K562 (cell line): ENCODE measurements around the gene NXPE2. TPM values are rescaled to one million over a fixed set of nuclear protein-coding genes. Genes with fewer than 3 reads are reported as not detected.

ENCODE experiments used
- ATAC-seq: fragments of 200-7000 bp; cut with Tn5 transposase; 3 replicates; pipeline ENCODE4 v1.9.1; 2020; ENCODE audit warnings: moderate library complexity
- BruUV-seq: library from RNA; stranded (reverse); fragments of 400-500 nt; replicated peaks from 2 replicates; lab custom pipeline; 2021; lab: Mats Ljungman, UMichigan
- CTCF ChIA-PET: fragments of 300-600 bp; formaldehyde crosslinking; extraction: SDS; loops from one replicate; lab custom pipeline; 2021; ENCODE audit warnings: low intra/inter-chr PET ratio; lab: Yijun Ruan, JAX
- POLR2A ChIA-PET: fragments of 300-600, 350-650 bp; sonication (Branson Sonifier 250); formaldehyde crosslinking; extraction: SDS; loops from one replicate; lab custom pipeline; 2021; ENCODE audit warnings: antibody characterized with exemption, inconsistent platforms; lab: Yijun Ruan, JAX
- DNase-seq, 4 experiments: peaks; one replicate each; pipeline versions ENCODE4 v3.0.0 to v3.0.0-alpha.2; 2011 to 2018; ENCODE audit warnings: low spot score in 3 of 4, mixed read lengths in 3 of 4; ENCODE audit errors: extremely low read depth in 1 of 4
- FAIRE-seq: peaks from 2 replicates; lab custom pipeline; 2011; peaks lifted over from hg19 to GRCh38; lab: Jason Lieb, UNC
- H2AFZ ChIP-seq: 2 replicates; pipeline ENCODE4 v1.6.0; 2011; ENCODE audit warnings: low read depth, low read length, control low read depth, inconsistent platforms
- H3K27ac ChIP-seq: fragments of 200-600 bp; 3 replicates; pipeline ENCODE4 v1.8.0; 2011; ENCODE audit warnings: low read depth, mild to moderate bottlenecking, control low read depth, inconsistent platforms, low read length, moderate library complexity, mixed read lengths; ENCODE audit errors: extremely low read depth
- H3K27me3 ChIP-seq, 2 experiments: fragments of 300-600 bp in 1 of 2; 2 replicates in 1 of 2; 3 replicates in 1 of 2; pipeline versions ENCODE4 v1.6.0 to v1.8.0; 2011; ENCODE audit warnings: inconsistent platforms in 2 of 2, low read length in 2 of 2, mild to moderate bottlenecking in 1 of 2, mixed read lengths in 1 of 2, moderate library complexity in 1 of 2; ENCODE audit not compliant: control insufficient read depth in 2 of 2, insufficient read depth in 2 of 2
- H3K36me3 ChIP-seq: fragments of 300-600 bp; 3 replicates; pipeline ENCODE4 v1.8.0; 2011; ENCODE audit warnings: mild to moderate bottlenecking, low read length, inconsistent platforms; ENCODE audit not compliant: control insufficient read depth, insufficient read depth
- H3K4me1 ChIP-seq, 2 experiments: fragments of 200-600 bp in 1 of 2; replicated peaks in 1 of 2; 2 replicates in 1 of 2; 3 replicates in 1 of 2; pipeline versions ENCODE4 v1.5.1 to v1.8.0; 2011; ENCODE audit warnings: inconsistent platforms in 2 of 2, low read length in 2 of 2, mild to moderate bottlenecking in 1 of 2, mixed read lengths in 1 of 2, moderate library complexity in 1 of 2; ENCODE audit not compliant: control insufficient read depth in 2 of 2, insufficient read depth in 2 of 2
- H3K4me2 ChIP-seq: 2 replicates; pipeline ENCODE4 v1.6.1; 2011; ENCODE audit warnings: low read length, control low read depth, inconsistent platforms, mixed read lengths; ENCODE audit not compliant: insufficient read depth
- H3K4me3 ChIP-seq: fragments of 200-600 bp; sonication (generic), shearing (Covaris generic); 2 replicates; pipeline ENCODE4 v1.5.1; 2016; ENCODE audit warnings: control low read depth, inconsistent platforms
- H3K79me2 ChIP-seq: fragments of 200-600 bp; 3 replicates; pipeline ENCODE4 v1.8.0; 2011; ENCODE audit warnings: low read length, inconsistent platforms; ENCODE audit not compliant: control insufficient read depth, insufficient read depth
- H3K9ac ChIP-seq, 2 experiments: 2 replicates each; pipeline versions ENCODE4 v1.6.0 to v1.6.1; 2011; ENCODE audit warnings: low read depth in 2 of 2, low read length in 2 of 2, control low read depth in 1 of 2, inconsistent platforms in 1 of 2, mild to moderate bottlenecking in 1 of 2, mixed read lengths in 1 of 2; ENCODE audit not compliant: insufficient read depth in 1 of 2
- H3K9me1 ChIP-seq: one replicate; pipeline ENCODE4 v1.6.0; 2011; ENCODE audit warnings: inconsistent platforms, mild to moderate bottlenecking, low read length, moderate library complexity; ENCODE audit not compliant: control insufficient read depth, insufficient read depth
- H3K9me3 ChIP-seq: replicated peaks from 2 replicates; pipeline ENCODE4 v1.5.1; 2011; ENCODE audit warnings: low read depth, low read length, inconsistent platforms; ENCODE audit not compliant: control insufficient read depth, insufficient read depth
- H4K20me1 ChIP-seq: replicated peaks from 2 replicates; pipeline ENCODE4 v1.6.1; 2011; ENCODE audit warnings: low read length, inconsistent platforms, mixed read lengths; ENCODE audit not compliant: control insufficient read depth, insufficient read depth
- ASH1L ChIP-seq: fragments of 450-650 bp; IDR thresholded peaks from 2 replicates; pipeline ENCODE4 v1.6.1; 2018; ENCODE audit warnings: borderline replicate concordance, mild to moderate bottlenecking, low read depth; ENCODE audit not compliant: partially characterized antibody
- DMBX1 ChIP-seq: fragments of 250-450 bp; sonication (Bioruptor Pico); IDR thresholded peaks from 2 replicates; pipeline ENCODE4 v1.8.0; 2022; ENCODE audit warnings: inconsistent platforms, mild to moderate bottlenecking, moderate library complexity, borderline replicate concordance
- ETV1 ChIP-seq: fragments of 450-650 bp; conservative IDR thresholded peaks from 2 replicates; pipeline ENCODE4 v1.6.1; 2016; ENCODE audit warnings: missing genetic modification characterization, control low read depth, low read depth, missing compliant biosample characterization
- JUND ChIP-seq, 2 experiments: IDR thresholded peaks; 2 replicates in 1 of 2; 3 replicates in 1 of 2; pipeline ENCODE4 v1.6.1; 2011; ENCODE audit warnings: borderline replicate concordance in 2 of 2, low read depth in 2 of 2, low read length in 2 of 2, improper control_type of control experiment in 1 of 2, missing biosample characterization in 1 of 2, missing genetic modification characterization in 1 of 2, missing genetic modification reagents in 1 of 2
- MCM5 ChIP-seq: fragments of 450-650 bp; IDR thresholded peaks from 2 replicates; pipeline ENCODE4 v1.6.1; 2016; ENCODE audit warnings: low read depth
- MED1 ChIP-seq: sonication (generic); formaldehyde crosslinking; IDR thresholded peaks from 2 replicates; pipeline ENCODE4 v1.8.1; 2023; ENCODE audit warnings: missing genetic modification reagents, borderline replicate concordance
- RBM22 ChIP-seq: fragments of 200-400 bp; formaldehyde crosslinking; IDR thresholded peaks from 2 replicates; pipeline ENCODE4 v1.6.1; 2018; ENCODE audit warnings: low read length, low read depth; ENCODE audit not compliant: poor library complexity, severe bottlenecking
- STAT5B ChIP-seq: fragments of 250-450 bp; sonication (Bioruptor Pico); IDR thresholded peaks from 2 replicates; pipeline ENCODE4 v1.8.0; 2021; ENCODE audit warnings: mild to moderate bottlenecking, inconsistent platforms
- TBP ChIP-seq: optimal IDR thresholded peaks from 2 replicates; pipeline ENCODE3; 2011; ENCODE audit warnings: low read depth, low read length, improper control_type of control experiment
- YBX1 ChIP-seq: fragments of 450-650 bp; IDR thresholded peaks from 2 replicates; pipeline ENCODE4 v1.7.1; 2016; ENCODE audit warnings: mild to moderate bottlenecking
- ZBTB17 ChIP-seq: fragments of 450-650 bp; formaldehyde crosslinking; IDR thresholded peaks from 2 replicates; pipeline ENCODE4 v1.4.0; 2020; ENCODE audit warnings: mild to moderate bottlenecking
- ZC3H4 ChIP-seq: sonication (generic); formaldehyde crosslinking; IDR thresholded peaks from 2 replicates; pipeline ENCODE4 v1.9.0; 2021; ENCODE audit warnings: missing genetic modification reagents, borderline replicate concordance
- ZNF134 ChIP-seq: fragments of 250-450 bp; sonication (Bioruptor Pico); conservative IDR thresholded peaks from 2 replicates; pipeline ENCODE4 v1.4.0; 2020
- WGBS: fragments of 100-300 bp; shearing (Covaris generic); methylation state at CpG from one replicate; pipeline ENCODE4 v1.1.6; 2016; ENCODE audit warnings: low coverage, mixed read lengths; ENCODE audit not compliant: insufficient coverage; ENCODE audit errors: missing lambda C conversion rate; 5-methylcytosine and 5-hydroxymethylcytosine counted together
- in situ Hi-C: fragments of 300-500 bp; cut with MboI; formaldehyde crosslinking; loops from 4 replicates; pipeline ENCODE4 v1.15.0; 2018; ENCODE audit warnings: inconsistent platforms, mixed read lengths
- intact Hi-C: fragments of 100-400 bp; cut with micrococcal nuclease; formaldehyde crosslinking; loops from 2 replicates; pipeline ENCODE4 v1.14.2; 2022
- polyA plus RNA-seq, 8 experiments: library from polyadenylated mRNA; depleted of rRNA in 4 of 8; stranded (reverse) in 5 of 8; unstranded in 3 of 8; fragments of >200 nt; fragmentation: Nextera tagmentation in 2 of 8; fragmentation: Illumina TruSeq in 1 of 8; extraction: Ambion mirVana in 2 of 8; extraction: Trizol in 1 of 8; gene quantifications; 2 replicates each; pipeline versions ENCODE4 v1.2.1 to v1.2.3, GENCODE V29; 2011 to 2014; ENCODE audit warnings: inconsistent platforms in 1 of 8, missing spikeins in 1 of 8
- total RNA-seq, 7 experiments: library from RNA; depleted of rRNA in 6 of 7; stranded (reverse); fragments of >200 nt in 6 of 7; fragmentation: Illumina TruSeq in 2 of 7; extraction: Trizol in 2 of 7; gene quantifications; 2 replicates each; pipeline versions ENCODE4 v1.2.1 to v1.2.3, GENCODE V29; 2011 to 2021; ENCODE audit warnings: low replicate concordance in 1 of 7
- TF ChIP-seq, protein P1 (sequence below): IDR thresholded peaks from 3 replicates; pipeline ENCODE4 v1.6.1; 2011; ENCODE audit warnings: borderline replicate concordance, mild to moderate bottlenecking, moderate library complexity; ENCODE audit not compliant: insufficient read length; ENCODE audit errors: extremely low read depth
- TF ChIP-seq, protein P2 (sequence below): sonication (generic); formaldehyde crosslinking; IDR thresholded peaks from 2 replicates; pipeline ENCODE4 v1.8.0; 2022; ENCODE audit warnings: mild to moderate bottlenecking, low read depth, missing genetic modification reagents
- TF ChIP-seq, protein P3 (sequence below): fragments of 450-650 bp; IDR thresholded peaks from 2 replicates; pipeline ENCODE4 v1.6.1; 2017; ENCODE audit warnings: mild to moderate bottlenecking, moderate library complexity

Gene NXPE2
- total and polyA plus RNA-seq, 9 of the 15 experiments (the other 6 are each of a cell fraction or from before 2014, with no cell fraction given) = not detected

DNA sequence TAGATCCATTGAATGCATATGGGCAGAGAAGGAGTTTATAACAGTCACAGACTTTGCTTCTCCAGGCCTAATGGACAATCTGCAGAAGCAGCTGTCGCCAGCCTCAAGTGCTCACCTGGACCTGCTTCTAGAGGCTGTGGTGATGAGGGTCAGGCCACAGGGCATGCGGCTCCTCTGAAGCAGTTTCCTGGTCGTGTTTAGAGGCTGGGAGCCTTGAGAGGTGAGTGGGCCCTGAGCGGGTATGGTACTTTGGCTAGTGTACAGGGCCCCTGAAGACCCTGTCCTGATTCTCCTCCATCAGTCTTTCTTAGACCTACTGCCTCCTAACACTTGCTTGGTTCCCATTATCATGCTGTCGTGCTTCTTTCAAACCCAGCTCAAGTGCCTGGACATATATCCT is 41.2 kb downstream of the NXPE2 start (continued):
- TF ChIP-seq, protein P1, sequence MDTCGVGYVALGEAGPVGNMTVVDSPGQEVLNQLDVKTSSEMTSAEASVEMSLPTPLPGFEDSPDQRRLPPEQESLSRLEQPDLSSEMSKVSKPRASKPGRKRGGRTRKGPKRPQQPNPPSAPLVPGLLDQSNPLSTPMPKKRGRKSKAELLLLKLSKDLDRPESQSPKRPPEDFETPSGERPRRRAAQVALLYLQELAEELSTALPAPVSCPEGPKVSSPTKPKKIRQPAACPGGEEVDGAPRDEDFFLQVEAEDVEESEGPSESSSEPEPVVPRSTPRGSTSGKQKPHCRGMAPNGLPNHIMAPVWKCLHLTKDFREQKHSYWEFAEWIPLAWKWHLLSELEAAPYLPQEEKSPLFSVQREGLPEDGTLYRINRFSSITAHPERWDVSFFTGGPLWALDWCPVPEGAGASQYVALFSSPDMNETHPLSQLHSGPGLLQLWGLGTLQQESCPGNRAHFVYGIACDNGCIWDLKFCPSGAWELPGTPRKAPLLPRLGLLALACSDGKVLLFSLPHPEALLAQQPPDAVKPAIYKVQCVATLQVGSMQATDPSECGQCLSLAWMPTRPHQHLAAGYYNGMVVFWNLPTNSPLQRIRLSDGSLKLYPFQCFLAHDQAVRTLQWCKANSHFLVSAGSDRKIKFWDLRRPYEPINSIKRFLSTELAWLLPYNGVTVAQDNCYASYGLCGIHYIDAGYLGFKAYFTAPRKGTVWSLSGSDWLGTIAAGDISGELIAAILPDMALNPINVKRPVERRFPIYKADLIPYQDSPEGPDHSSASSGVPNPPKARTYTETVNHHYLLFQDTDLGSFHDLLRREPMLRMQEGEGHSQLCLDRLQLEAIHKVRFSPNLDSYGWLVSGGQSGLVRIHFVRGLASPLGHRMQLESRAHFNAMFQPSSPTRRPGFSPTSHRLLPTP = no peak
- TF ChIP-seq ZC3H4 (CRISPR knock-in tag) (no peak), ASH1L (no peak)

DNA sequence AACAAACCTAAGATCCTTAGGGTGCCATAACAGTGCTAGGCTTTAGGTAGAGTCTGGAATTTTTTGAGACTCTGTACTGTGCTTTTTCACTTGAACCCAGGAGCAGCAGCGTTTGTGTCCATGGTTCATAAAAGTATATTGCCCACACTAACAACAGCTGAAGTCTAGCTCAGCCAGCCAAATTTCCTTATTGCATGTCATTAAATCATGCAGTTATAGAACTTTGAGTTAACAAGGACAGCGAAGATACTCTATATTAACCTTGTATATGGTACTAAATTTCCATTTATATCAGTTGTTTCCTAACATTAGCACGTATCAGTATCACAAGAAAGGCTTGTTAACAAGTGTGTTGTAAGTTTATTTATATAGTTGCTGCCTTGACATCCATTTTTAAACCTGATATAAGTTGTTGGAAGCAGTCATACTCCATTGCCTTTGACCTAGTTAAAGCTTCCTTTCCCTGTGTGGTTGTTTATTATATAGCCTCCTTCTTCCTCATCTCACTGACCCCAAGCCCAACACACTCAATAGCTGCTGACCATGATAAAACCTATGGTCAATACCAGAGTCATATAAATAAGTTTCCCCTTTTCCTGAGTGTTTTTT is 46.7 kb downstream of the NXPE2 start:
- BruUV-seq = no TSS peak
- Histone ChIP-seq H3K9ac (no peak overlapping the region), H3K79me2 (no peaks in the 10 kb centered on the region), H3K27me3 (no peaks in the 10 kb centered on the region), H3K4me1 (no peaks in the 10 kb centered on the region), H3K9me3 (no peaks in the 10 kb centered on the region), H3K4me2 (no peak overlapping the region), H3K36me3 (no peaks in the 10 kb centered on the region), H2AFZ (no peak overlapping the region), H3K27ac (no peak overlapping the region), H4K20me1 (no peaks in the 10 kb centered on the region), H3K9me1 (no peaks in the 10 kb centered on the region), H3K4me3 (no peak overlapping the region)
- POLR2A ChIA-PET = no interaction called here
- intact Hi-C loops = no loop called here
- CTCF ChIA-PET = no interaction called here
- no peak for FAIRE-seq
- DNase-seq = no peak
- in situ Hi-C loops = no loop called here
- no peak for ATAC-seq
- 2% methylated on average over 3 of the region's 3 CpGs for WGBS
- TF ChIP-seq ETV1 (tag) = no peak
- no peak for TF ChIP-seq ZBTB17
- TF ChIP-seq DMBX1 (CRISPR knock-in tag) = no peak
- TF ChIP-seq MCM5 = no peak
- TF ChIP-seq, protein P2, sequence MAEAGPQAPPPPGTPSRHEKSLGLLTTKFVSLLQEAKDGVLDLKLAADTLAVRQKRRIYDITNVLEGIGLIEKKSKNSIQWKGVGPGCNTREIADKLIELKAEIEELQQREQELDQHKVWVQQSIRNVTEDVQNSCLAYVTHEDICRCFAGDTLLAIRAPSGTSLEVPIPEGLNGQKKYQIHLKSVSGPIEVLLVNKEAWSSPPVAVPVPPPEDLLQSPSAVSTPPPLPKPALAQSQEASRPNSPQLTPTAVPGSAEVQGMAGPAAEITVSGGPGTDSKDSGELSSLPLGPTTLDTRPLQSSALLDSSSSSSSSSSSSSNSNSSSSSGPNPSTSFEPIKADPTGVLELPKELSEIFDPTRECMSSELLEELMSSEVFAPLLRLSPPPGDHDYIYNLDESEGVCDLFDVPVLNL (CRISPR knock-in tag) = no peak
- TF ChIP-seq MED1 (CRISPR knock-in tag) = no peak
- no peak for TF ChIP-seq STAT5B (CRISPR knock-in tag)
- TF ChIP-seq RBM22 = no peak
- TF ChIP-seq TBP = no peak
- no peak for TF ChIP-seq JUND (IDR thresholded peaks at IDR 0.05; ENCODE audit: borderline replicate concordance, low read depth, low read length)
- no peak for TF ChIP-seq JUND (tag; IDR thresholded peaks at IDR 0.05; ENCODE audit: borderline replicate concordance, low read depth, low read length)
- no peak for TF ChIP-seq ZNF134 (CRISPR knock-in tag)
- no peak for TF ChIP-seq YBX1
- TF ChIP-seq, protein P3, sequence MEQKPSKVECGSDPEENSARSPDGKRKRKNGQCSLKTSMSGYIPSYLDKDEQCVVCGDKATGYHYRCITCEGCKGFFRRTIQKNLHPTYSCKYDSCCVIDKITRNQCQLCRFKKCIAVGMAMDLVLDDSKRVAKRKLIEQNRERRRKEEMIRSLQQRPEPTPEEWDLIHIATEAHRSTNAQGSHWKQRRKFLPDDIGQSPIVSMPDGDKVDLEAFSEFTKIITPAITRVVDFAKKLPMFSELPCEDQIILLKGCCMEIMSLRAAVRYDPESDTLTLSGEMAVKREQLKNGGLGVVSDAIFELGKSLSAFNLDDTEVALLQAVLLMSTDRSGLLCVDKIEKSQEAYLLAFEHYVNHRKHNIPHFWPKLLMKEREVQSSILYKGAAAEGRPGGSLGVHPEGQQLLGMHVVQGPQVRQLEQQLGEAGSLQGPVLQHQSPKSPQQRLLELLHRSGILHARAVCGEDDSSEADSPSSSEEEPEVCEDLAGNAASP = no peak
